Gastroesophageal sphincter (tissue), 4 donors: ENCODE data around the gene CCT2. TPM values are rescaled to one million over a fixed set of nuclear protein-coding genes. Genes with fewer than 3 reads are reported as not detected.

Source experiments
- ATAC-seq: fragments of 150-250 bp; one replicate; pipeline ENCODE4 v1.9.1; 2016; ENCODE audit warnings: mild to moderate bottlenecking, moderate library complexity
- H3K27ac ChIP-seq, 4 donors: fragments of 200-600 bp; sonication (generic) in 3 of 4; 1 replicate in 3 of 4; 2 replicates in 1 of 4; pipeline ENCODE4 v1.5.1; 2016 to 2019
- H3K27me3 ChIP-seq: fragments of 200-600 bp; sonication (generic); one replicate; pipeline ENCODE4 v1.5.1; 2019
- H3K36me3 ChIP-seq, 2 donors: fragments of 200-600 bp; sonication (generic); one replicate each; pipeline ENCODE4 v1.5.1; 2019; ENCODE audit warnings: control low read depth in 1 of 2
- H3K4me1 ChIP-seq, 3 donors: fragments of 200-600 bp; sonication (generic); 1 replicate in 2 of 3; 2 replicates in 1 of 3; pipeline ENCODE4 v1.5.1; 2016 to 2019; ENCODE audit warnings: control low read depth in 2 of 3
- H3K4me3 ChIP-seq, 2 donors: fragments of 200-600 bp; sonication (generic); one replicate each; pipeline ENCODE4 v1.5.1; 2019; ENCODE audit warnings: mild to moderate bottlenecking in 1 of 2, moderate library complexity in 1 of 2
- H3K9me3 ChIP-seq, 3 donors: fragments of 200-600 bp; sonication (generic); one replicate each; pipeline ENCODE4 v1.5.1; 2017 to 2019; ENCODE audit warnings: control low read depth in 2 of 3
- CTCF ChIP-seq, 4 experiments: fragments of 200-600 bp in 2 of 4; fragments of 450-650 bp in 2 of 4; sonication (generic) in 1 of 4; IDR thresholded peaks; one replicate each; pipeline ENCODE4 v1.5.1; 2017 to 2019; ENCODE audit warnings: antibody characterized with exemption in 4 of 4, mild to moderate bottlenecking in 2 of 4, moderate library complexity in 2 of 4
- EP300 ChIP-seq: sonication (generic); formaldehyde crosslinking; IDR thresholded peaks from one replicate; pipeline ENCODE4 v1.6.1; 2017; ENCODE audit warnings: antibody characterized with exemption, mild to moderate bottlenecking
- POLR2A ChIP-seq, 2 donors: fragments of 450-650 bp; IDR thresholded peaks; one replicate each; pipeline ENCODE4 v1.6.1; 2017; ENCODE audit warnings: antibody characterized with exemption in 2 of 2, mild to moderate bottlenecking in 2 of 2, moderate library complexity in 1 of 2
- POLR2AphosphoS5 ChIP-seq: sonication (generic); formaldehyde crosslinking; IDR thresholded peaks from one replicate; pipeline ENCODE4 v1.6.1; 2017; ENCODE audit warnings: antibody characterized with exemption
- WGBS, 2 donors: methylation state at CpG; one replicate each; pipeline ENCODE4 v1.1.5; 2018; ENCODE audit warnings: low coverage in 1 of 2; 5-methylcytosine and 5-hydroxymethylcytosine counted together
- total RNA-seq, 4 donors: library from RNA; depleted of rRNA; stranded (reverse); fragments of >200 nt; gene quantifications; one replicate each; pipeline ENCODE4 v1.1.0, GENCODE V29; 2016

CCT2 gene
- total RNA-seq, 4 donors from 2014 or later = 95.4 to 125 (median 110) TPM

- Histone ChIP-seq H3K36me3 (peaks cover 2 to 6% of the 10 kb centered on the region in 2 donors), H3K27me3 (no peaks in the 10 kb centered on the region), H3K27ac (no peak overlapping the region), H3K4me1 (no peaks in the 10 kb centered on the region), H3K4me3 (no peak overlapping the region), H3K9me3 (no peaks in the 10 kb centered on the region)
- 53 to 59% methylated on average over 2 of the region's 2 CpGs for WGBS, 2 donors
- ATAC-seq = no peak
- TF ChIP-seq POLR2A (IDR thresholded peaks at IDR 0.05) (no peak), POLR2AphosphoS5 (no peak), EP300 (no peak), CTCF (IDR thresholded peaks at IDR 0.05) (no peak)
Measured at GRCh38 chr12:69608114-69608513, 22.9 kb downstream of the CCT2 start.

GRCh38 chr12:69610126-69610525, 24.9 kb downstream of the CCT2 start:
- WGBS, 2 donors = 90 to 100% methylated on average over 3 to 4 of the region's 15 CpGs
- no peak for TF ChIP-seq EP300
- TF ChIP-seq POLR2A (IDR thresholded peaks at IDR 0.05) = no peak
- TF ChIP-seq POLR2AphosphoS5 = no peak
- TF ChIP-seq CTCF (IDR thresholded peaks at IDR 0.05) = no peak
- ATAC-seq = no peak
- H3K27ac ChIP-seq = no peak overlapping the region
- H3K4me3 ChIP-seq = no peak overlapping the region
- H3K36me3 ChIP-seq = no peaks in the 10 kb centered on the region
- no peaks in the 10 kb centered on the region for H3K4me1 ChIP-seq
- H3K9me3 ChIP-seq = no peaks in the 10 kb centered on the region
- no peaks in the 10 kb centered on the region for H3K27me3 ChIP-seq

- no peak within 1 kb of the TSS for H3K4me3 ChIP-seq
- H3K27me3 ChIP-seq = no peaks in the 10 kb centered on the region
- ATAC-seq = no peak
- H3K9me3 ChIP-seq = no peaks in the 10 kb centered on the region
- no peaks in the 10 kb centered on the region for H3K36me3 ChIP-seq
- no peaks in the 10 kb centered on the region for H3K4me1 ChIP-seq
- no peak within 1 kb of the TSS for H3K27ac ChIP-seq
- 93 to 98% methylated on average over 4 to 8 of the region's 11 CpGs for WGBS, 2 donors
- TF ChIP-seq EP300 = no peak
- TF ChIP-seq CTCF (IDR thresholded peaks at IDR 0.05) = no peak
- no peak for TF ChIP-seq POLR2AphosphoS5
- no peak for TF ChIP-seq POLR2A (IDR thresholded peaks at IDR 0.05)
Measured at GRCh38 chr12:69610729-69611128, 25.5 kb downstream of the CCT2 start, which contains the start of gene LRRC10. LRRC10 (minus strand) TSS chr12:69610907; CDS start chr12:69610838, 69 bp downstream.

GRCh38 chr12:69613351-69613750, 28.1 kb downstream of the CCT2 start:
- H3K4me3 ChIP-seq = no peak overlapping the region
- no peaks in the 10 kb centered on the region for H3K36me3 ChIP-seq
- H3K27ac ChIP-seq = no peak overlapping the region
- TF ChIP-seq POLR2A (IDR thresholded peaks at IDR 0.05) = no peak
- TF ChIP-seq CTCF (IDR thresholded peaks at IDR 0.05) = no peak
- no peak for TF ChIP-seq POLR2AphosphoS5
- no peak for TF ChIP-seq EP300
- H3K27me3 ChIP-seq = no peaks in the 10 kb centered on the region
- ATAC-seq = no peak
- no peaks in the 10 kb centered on the region for H3K9me3 ChIP-seq
- H3K4me1 ChIP-seq = no peaks in the 10 kb centered on the region

- Histone ChIP-seq H3K36me3 (no peaks in the 10 kb centered on the region), H3K4me3 (no peak overlapping the region), H3K9me3 (no peaks in the 10 kb centered on the region), H3K4me1 (no peaks in the 10 kb centered on the region), H3K27me3 (no peaks in the 10 kb centered on the region), H3K27ac (no peak overlapping the region)
- TF ChIP-seq POLR2AphosphoS5 = no peak
- TF ChIP-seq EP300 = no peak
- TF ChIP-seq POLR2A (IDR thresholded peaks at IDR 0.05) = no peak
- TF ChIP-seq CTCF (IDR thresholded peaks at IDR 0.05) = no peak
- ATAC-seq = no peak
- WGBS, 2 donors = 65 to 69% methylated on average over 8 of the region's 14 CpGs
Measured at GRCh38 chr12:69616025-69616424, 30.8 kb downstream of the CCT2 start.
